ENCODE results near the gene MRPS34.

MRPS34 gene

DNA sequence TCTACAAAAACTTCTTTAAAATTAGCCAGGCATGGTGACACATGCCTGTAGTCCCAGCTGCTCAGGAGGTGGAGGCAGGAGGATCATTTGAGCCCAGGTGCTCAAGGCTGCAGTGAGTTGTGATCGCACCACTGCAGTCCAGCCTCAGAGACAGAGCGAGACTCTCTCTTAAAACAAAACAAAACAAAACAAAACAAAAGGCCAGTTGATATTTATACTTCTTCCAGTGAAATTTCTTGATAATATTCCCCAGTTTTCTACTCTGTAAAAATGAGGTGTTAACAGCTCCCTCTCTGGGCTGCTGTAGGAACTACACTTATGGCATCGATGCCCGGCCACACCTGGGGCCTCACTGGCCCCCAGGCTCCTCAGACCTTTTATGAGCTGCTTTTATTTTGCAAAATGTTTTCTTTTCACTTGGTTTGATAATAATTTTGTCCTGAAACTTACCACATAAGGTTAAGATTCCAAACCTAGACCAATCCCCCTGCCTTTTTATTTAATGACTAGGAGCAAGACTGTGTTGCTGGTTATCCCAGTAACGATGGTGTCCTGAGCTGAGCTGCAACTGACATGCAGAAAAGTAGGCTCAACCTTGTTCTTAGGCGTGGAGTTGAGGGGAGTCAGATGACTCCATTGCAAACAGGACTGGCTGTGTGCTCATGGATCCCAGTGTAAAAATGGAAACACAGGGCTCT lies 49.3 kb downstream of the MRPS34 start:
- DNase-seq = peak in 1 of 2 experiments; percentile 15
